Mammary epithelial cell (primary cell): ENCODE measurements around the gene PIGO.

Source experiments
- EZH2 ChIP-seq: IDR thresholded peaks from 2 replicates; pipeline ENCODE4 v1.6.1; 2012; ENCODE audit warnings: low read length, inconsistent platforms, borderline replicate concordance
- TF ChIP-seq, protein P1 (sequence below), 2 donors: IDR thresholded peaks in 1 of 2; conservative IDR thresholded peaks in 1 of 2; 2 replicates each; pipeline ENCODE4 v1.5.1; 2011 to 2012; ENCODE audit warnings: inconsistent platforms in 2 of 2, low read length in 2 of 2, mild to moderate bottlenecking in 2 of 2, control low read depth in 1 of 2, low read depth in 1 of 2; ENCODE audit not compliant: insufficient read depth in 1 of 2; ENCODE audit errors: extremely low read depth in 1 of 2

DNA sequence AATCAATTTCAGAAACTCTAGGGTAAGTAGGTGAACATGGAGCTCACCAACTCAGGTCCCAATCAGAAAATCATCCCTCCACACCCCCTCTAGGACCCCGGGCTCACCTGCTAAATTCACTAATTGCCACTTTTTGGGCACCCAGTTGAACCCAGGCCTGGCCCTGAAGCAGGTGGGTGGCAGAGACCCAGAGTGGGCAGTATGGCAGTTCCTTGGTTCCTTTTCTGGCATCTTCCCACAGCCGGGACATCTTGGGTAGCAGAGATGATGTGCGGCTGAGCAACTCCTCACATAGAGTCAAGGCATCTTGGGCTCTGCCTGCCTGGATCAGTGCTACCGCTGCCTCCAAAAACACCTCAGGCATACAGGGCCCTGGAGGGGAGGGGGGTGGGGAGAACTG, 21.0 kb downstream of the PIGO start:
- TF ChIP-seq, protein P1, sequence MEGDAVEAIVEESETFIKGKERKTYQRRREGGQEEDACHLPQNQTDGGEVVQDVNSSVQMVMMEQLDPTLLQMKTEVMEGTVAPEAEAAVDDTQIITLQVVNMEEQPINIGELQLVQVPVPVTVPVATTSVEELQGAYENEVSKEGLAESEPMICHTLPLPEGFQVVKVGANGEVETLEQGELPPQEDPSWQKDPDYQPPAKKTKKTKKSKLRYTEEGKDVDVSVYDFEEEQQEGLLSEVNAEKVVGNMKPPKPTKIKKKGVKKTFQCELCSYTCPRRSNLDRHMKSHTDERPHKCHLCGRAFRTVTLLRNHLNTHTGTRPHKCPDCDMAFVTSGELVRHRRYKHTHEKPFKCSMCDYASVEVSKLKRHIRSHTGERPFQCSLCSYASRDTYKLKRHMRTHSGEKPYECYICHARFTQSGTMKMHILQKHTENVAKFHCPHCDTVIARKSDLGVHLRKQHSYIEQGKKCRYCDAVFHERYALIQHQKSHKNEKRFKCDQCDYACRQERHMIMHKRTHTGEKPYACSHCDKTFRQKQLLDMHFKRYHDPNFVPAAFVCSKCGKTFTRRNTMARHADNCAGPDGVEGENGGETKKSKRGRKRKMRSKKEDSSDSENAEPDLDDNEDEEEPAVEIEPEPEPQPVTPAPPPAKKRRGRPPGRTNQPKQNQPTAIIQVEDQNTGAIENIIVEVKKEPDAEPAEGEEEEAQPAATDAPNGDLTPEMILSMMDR (conservative IDR thresholded peaks at IDR 0.05 in 1 of 2, IDR thresholded peaks at IDR 0.05 in 1 of 2; ENCODE audit: extremely low read depth in 1 of 2, insufficient read depth in 1 of 2, low read depth in 1 of 2, low read length in 2 of 2): no peak
- no peak for TF ChIP-seq EZH2
